Neural progenitor cell (in vitro differentiated cells): ENCODE results near the gene MERTK. TPM values are rescaled to one million over a fixed set of nuclear protein-coding genes. Genes with fewer than 3 reads are reported as not detected.

Source experiments
- DNase-seq: peaks from one replicate; pipeline ENCODE4 v3.0.0-alpha.2; 2016; ENCODE audit warnings: low spot score
- H2AFZ ChIP-seq: fragments of 200-600 bp; sonication (generic); replicated peaks from 2 replicates; pipeline ENCODE4 v1.6.1; 2016; ENCODE audit warnings: antibody characterized with exemption
- H3F3A ChIP-seq: fragments of 200-600 bp; sonication (generic); 2 replicates; pipeline ENCODE4 v1.6.1; 2016; ENCODE audit warnings: antibody characterized with exemption, low read depth
- H3K27ac ChIP-seq: fragments of 200-600 bp; sonication (generic); 2 replicates; pipeline ENCODE4 v1.5.1; 2016; ENCODE audit warnings: mild to moderate bottlenecking
- H3K27me3 ChIP-seq: fragments of 200-600 bp; sonication (generic); 2 replicates; pipeline ENCODE4 v1.6.1; 2016; ENCODE audit warnings: mild to moderate bottlenecking, moderate library complexity
- H3K36me3 ChIP-seq: fragments of 200-600 bp; sonication (generic); 2 replicates; pipeline ENCODE4 v1.5.1; 2016
- H3K4me1 ChIP-seq: fragments of 200-600 bp; sonication (generic); 2 replicates; pipeline ENCODE4 v1.6.1; 2016; ENCODE audit warnings: mixed run types
- H3K4me2 ChIP-seq: fragments of 200-600 bp; sonication (generic); 2 replicates; pipeline ENCODE4 v1.6.1; 2016
- H3K4me3 ChIP-seq: fragments of 200-600 bp; sonication (generic); 2 replicates; pipeline ENCODE4 v1.5.1; 2016
- H3K79me2 ChIP-seq: fragments of 200-600 bp; sonication (generic); 2 replicates; pipeline ENCODE4 v1.6.1; 2016; ENCODE audit warnings: low read depth
- H3K9ac ChIP-seq: fragments of 200-600 bp; sonication (generic); 2 replicates; pipeline ENCODE4 v1.6.1; 2016
- H3K9me3 ChIP-seq: fragments of 200-600 bp; sonication (generic); 2 replicates; pipeline ENCODE4 v1.5.1; 2016; ENCODE audit warnings: low read depth
- H4K20me1 ChIP-seq: fragments of 200-600 bp; sonication (generic); 2 replicates; pipeline ENCODE4 v1.6.1; 2016; ENCODE audit warnings: low read depth
- H3K27ac Mint-ChIP-seq: 3 replicates; pipeline ENCODE4 v1.8.0; 2021; ENCODE audit warnings: mixed read lengths
- H3K27me3 Mint-ChIP-seq: 2 replicates; pipeline ENCODE4 v1.8.0; 2022; ENCODE audit warnings: low read depth, mild to moderate bottlenecking, inconsistent platforms, moderate library complexity, mixed read lengths; ENCODE audit not compliant: insufficient read depth
- H3K36me3 Mint-ChIP-seq: 3 replicates; pipeline ENCODE4 v1.8.0; 2021; ENCODE audit warnings: mixed read lengths
- H3K4me1 Mint-ChIP-seq: 3 replicates; pipeline ENCODE4 v1.8.0; 2021; ENCODE audit warnings: mixed read lengths
- H3K4me3 Mint-ChIP-seq: 3 replicates; pipeline ENCODE4 v1.8.0; 2021; ENCODE audit warnings: mild to moderate bottlenecking, moderate library complexity, mixed read lengths
- H3K9me3 Mint-ChIP-seq: 3 replicates; pipeline ENCODE4 v1.8.0; 2020; ENCODE audit warnings: mixed read lengths
- CTCF ChIP-seq: fragments of 200-600 bp; sonication (generic); IDR thresholded peaks from 2 replicates; pipeline ENCODE4 v1.5.1; 2017; ENCODE audit warnings: antibody characterized with exemption, mild to moderate bottlenecking
- EZH2 ChIP-seq: fragments of 200-600 bp; sonication (generic); IDR thresholded peaks from 2 replicates; pipeline ENCODE4 v1.6.1; 2017; ENCODE audit warnings: antibody characterized with exemption, mild to moderate bottlenecking, moderate library complexity
- EZH2phosphoT487 ChIP-seq: fragments of 200-600 bp; sonication (generic); IDR thresholded peaks from 2 replicates; pipeline ENCODE4 v1.6.1; 2017; ENCODE audit warnings: antibody characterized with exemption
- total RNA-seq: library from RNA; depleted of rRNA; stranded (reverse); fragments of >200 nt; gene quantifications from 2 replicates; pipeline ENCODE4 v1.2.3, GENCODE V29; 2015; ENCODE audit warnings: low replicate concordance

Gene MERTK
- total RNA-seq, 1 donor from 2014 or later: 6.1 TPM

GRCh38 chr2:111900859-111901258, 2.5 kb downstream of the MERTK start:
- no peak overlapping the region for H3K4me2 ChIP-seq
- peak; percentile 52 for TF ChIP-seq CTCF
- TF ChIP-seq EZH2: no peak
- no peak overlapping the region for H2AFZ ChIP-seq
- peaks cover 36% of the 10 kb centered on the region for H3K4me1 Mint-ChIP-seq
- H3K27ac Mint-ChIP-seq: no peak overlapping the region
- no peaks in the 10 kb centered on the region for H3K9me3 ChIP-seq
- H3K79me2 ChIP-seq: no peaks in the 10 kb centered on the region
- peak; percentile 51 for DNase-seq
- H3K36me3 ChIP-seq: no peaks in the 10 kb centered on the region
- H3K4me3 ChIP-seq: no peak overlapping the region
- H3K4me1 ChIP-seq: peaks cover 28% of the 10 kb centered on the region
- H3F3A ChIP-seq: peaks cover 47% of the 10 kb centered on the region
- H3K27me3 ChIP-seq: peaks cover 43% of the 10 kb centered on the region
- peaks cover 14% of the 10 kb centered on the region for H4K20me1 ChIP-seq
- H3K36me3 Mint-ChIP-seq: no peaks in the 10 kb centered on the region
- H3K4me3 Mint-ChIP-seq: peak overlapping the region; percentile 69
- H3K9me3 Mint-ChIP-seq: no peaks in the 10 kb centered on the region
- no peak overlapping the region for H3K9ac ChIP-seq
- peaks cover 5% of the 10 kb centered on the region for H3K27me3 Mint-ChIP-seq
- no peak overlapping the region for H3K27ac ChIP-seq

- no peak for DNase-seq
- Histone ChIP-seq H3K4me1 (peaks cover 47% of the 10 kb centered on the region), H3K4me3 (no peak overlapping the region), H3K27me3 (peaks cover 24% of the 10 kb centered on the region), H4K20me1 (peaks cover 19% of the 10 kb centered on the region), H3K27ac (no peak overlapping the region), H3K4me2 (peak overlapping the region; percentile 65), H3K79me2 (no peaks in the 10 kb centered on the region), H3K36me3 (no peaks in the 10 kb centered on the region), H3F3A (peaks cover 55% of the 10 kb centered on the region), H3K9ac (no peak overlapping the region), H3K9me3 (no peaks in the 10 kb centered on the region), H2AFZ (no peak overlapping the region)
- H3K27ac Mint-ChIP-seq: no peak overlapping the region
- no peak overlapping the region for H3K4me3 Mint-ChIP-seq
- H3K36me3 Mint-ChIP-seq: no peaks in the 10 kb centered on the region
- peaks cover 51% of the 10 kb centered on the region for H3K4me1 Mint-ChIP-seq
- TF ChIP-seq EZH2 (no peak), CTCF (no peak), EZH2phosphoT487 (no peak)
- no peaks in the 10 kb centered on the region for H3K9me3 Mint-ChIP-seq
- H3K27me3 Mint-ChIP-seq: peaks cover 5% of the 10 kb centered on the region
Observed at GRCh38 chr2:111903516-111903915, 5.1 kb downstream of the MERTK start.

- peaks cover 51% of the 10 kb centered on the region for H3K4me1 ChIP-seq
- peaks cover 56% of the 10 kb centered on the region for H3K4me1 Mint-ChIP-seq
- H3K27ac Mint-ChIP-seq: no peak overlapping the region
- no peak for TF ChIP-seq CTCF
- TF ChIP-seq EZH2phosphoT487: no peak
- no peak for TF ChIP-seq EZH2
- H3K9ac ChIP-seq: no peak overlapping the region
- no peak overlapping the region for H3K27ac ChIP-seq
- H3K27me3 ChIP-seq: peaks cover 19% of the 10 kb centered on the region
- no peaks in the 10 kb centered on the region for H3K79me2 ChIP-seq
- no peak overlapping the region for H3K4me3 ChIP-seq
- no peak overlapping the region for H3K4me3 Mint-ChIP-seq
- no peaks in the 10 kb centered on the region for H3K9me3 Mint-ChIP-seq
- H3K9me3 ChIP-seq: no peaks in the 10 kb centered on the region
- peaks cover 50% of the 10 kb centered on the region for H3F3A ChIP-seq
- peak; percentile 40 for DNase-seq
- H3K27me3 Mint-ChIP-seq: peaks cover 5% of the 10 kb centered on the region
- peaks cover 19% of the 10 kb centered on the region for H4K20me1 ChIP-seq
- H3K4me2 ChIP-seq: peak overlapping the region; percentile 65
- H2AFZ ChIP-seq: no peak overlapping the region
- H3K36me3 Mint-ChIP-seq: no peaks in the 10 kb centered on the region
- no peaks in the 10 kb centered on the region for H3K36me3 ChIP-seq
Observed at GRCh38 chr2:111903930-111904439, 5.6 kb downstream of the MERTK start.
